Activated T-helper 2 cell treated with anti-CD3 and anti-CD28 coated beads, Interferon-gamma antibody, Interleukin-2, Interleukin-4, amounts not matched to agents 10 μg/mL and 5 μg/mL and 100 μg/mL, durations not matched to agents 14 hours and 24 hours and 36 hours (primary cell): ENCODE data around the gene TNS3. TPM values are rescaled to one million over a fixed set of nuclear protein-coding genes. Genes with fewer than 3 reads are reported as not detected.

Source experiments
- DNase-seq: peaks from one replicate; pipeline ENCODE4 v3.0.0; 2021; ENCODE audit warnings: low spot score
- H3K27ac Mint-ChIP-seq: one replicate; pipeline ENCODE4 v1.8.0; 2021; ENCODE audit warnings: mixed read lengths
- H3K27me3 Mint-ChIP-seq: one replicate; pipeline ENCODE4 v1.8.0; 2021; ENCODE audit warnings: low read depth, mixed read lengths
- H3K36me3 Mint-ChIP-seq: one replicate; pipeline ENCODE4 v1.8.0; 2021; ENCODE audit warnings: low read depth, mixed read lengths
- H3K4me1 Mint-ChIP-seq: one replicate; pipeline ENCODE4 v1.8.0; 2021; ENCODE audit warnings: low read depth, mixed read lengths
- H3K4me3 Mint-ChIP-seq: one replicate; pipeline ENCODE4 v1.8.0; 2021; ENCODE audit warnings: low read depth, mild to moderate bottlenecking, moderate library complexity, mixed read lengths
- H3K9me3 Mint-ChIP-seq: one replicate; pipeline ENCODE4 v1.8.0; 2021; ENCODE audit warnings: mixed read lengths
- intact Hi-C: fragments of 100-400 bp; cut with micrococcal nuclease; formaldehyde crosslinking; loops from one replicate; pipeline ENCODE4 v1.15.1; 2023
- total RNA-seq: library from RNA; stranded (reverse); gene quantifications from 2 replicates; pipeline ENCODE4 v1.2.3, GENCODE V29; 2022

TNS3 gene
- total RNA-seq, 1 donor from 2014 or later: 5.3 TPM

DNA sequence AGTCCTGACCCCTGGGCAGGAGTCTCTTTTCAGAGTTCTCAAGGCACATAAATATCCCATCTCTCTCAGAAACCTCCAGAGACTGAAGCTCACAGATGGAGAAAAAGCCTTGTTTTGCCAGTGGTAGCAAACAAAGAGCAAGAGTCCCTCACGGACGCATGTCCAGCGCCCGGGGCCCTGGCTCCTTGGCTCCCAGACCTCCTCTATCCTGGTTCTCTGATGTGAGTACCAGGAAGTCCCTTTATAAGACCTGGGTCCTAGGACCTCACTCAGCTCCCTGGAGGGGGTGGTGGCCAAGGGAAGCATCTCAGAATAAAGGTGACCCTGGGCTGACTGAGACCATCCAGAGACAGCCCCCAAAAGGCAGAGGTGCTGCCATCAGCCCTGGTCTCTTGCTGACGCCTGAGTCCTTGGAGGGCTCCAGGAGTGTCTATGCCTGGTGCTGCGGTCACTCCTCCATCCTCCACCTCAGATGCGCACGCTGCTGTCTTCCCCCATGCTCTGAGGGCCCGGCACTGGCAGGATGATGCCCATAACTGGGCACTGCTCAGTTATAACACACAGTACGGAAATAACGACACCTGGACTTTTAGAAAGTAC lies 221.5 kb downstream of the TNS3 start:
- H3K36me3 Mint-ChIP-seq: no peaks in the 10 kb centered on the region
- intact Hi-C loops: loop anchor here (5.0 kb wide), 2 partner anchors 33 to 93 kb away; no protein-coding TSS in a partner anchor
- no peak overlapping the region for H3K4me3 Mint-ChIP-seq
- no peaks in the 10 kb centered on the region for H3K9me3 Mint-ChIP-seq
- DNase-seq: no peak
- H3K4me1 Mint-ChIP-seq: peaks cover 5% of the 10 kb centered on the region
- H3K27me3 Mint-ChIP-seq: no peaks in the 10 kb centered on the region
- H3K27ac Mint-ChIP-seq: no peak overlapping the region

DNA sequence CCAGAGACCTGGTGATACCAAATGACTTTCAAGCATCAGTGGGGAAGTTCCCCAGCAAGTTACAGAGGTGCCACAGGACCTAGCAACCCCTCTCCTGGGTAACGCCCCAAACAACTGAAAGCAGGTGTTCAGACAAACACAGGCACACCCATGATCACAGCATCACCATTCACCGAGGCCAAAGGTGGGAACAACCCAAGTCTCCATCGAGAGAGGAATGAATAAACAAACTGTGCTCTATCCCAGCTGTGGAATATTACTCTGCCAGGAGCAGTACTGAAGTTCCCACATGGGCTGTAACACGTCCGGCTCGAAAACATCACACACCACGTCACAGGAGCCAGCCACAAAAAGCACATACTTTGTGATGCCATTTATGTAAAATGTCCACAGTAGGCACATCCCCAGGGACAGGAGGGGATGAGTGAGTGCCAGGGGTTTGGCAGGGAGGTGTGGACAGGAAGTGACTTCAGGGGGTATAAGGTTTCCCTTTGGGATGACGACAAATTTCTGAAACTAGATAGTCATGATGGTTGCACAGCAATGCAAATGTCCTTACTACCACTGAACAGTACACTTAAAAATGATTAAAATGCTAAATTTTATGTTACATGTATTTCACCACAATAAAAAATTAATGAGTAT lies 222.8 kb downstream of the TNS3 start:
- H3K36me3 Mint-ChIP-seq: no peaks in the 10 kb centered on the region
- H3K4me1 Mint-ChIP-seq: peaks cover 5% of the 10 kb centered on the region
- H3K27ac Mint-ChIP-seq: no peak overlapping the region
- intact Hi-C loops: no loop called here
- H3K4me3 Mint-ChIP-seq: no peak overlapping the region
- DNase-seq: no peak
- H3K9me3 Mint-ChIP-seq: no peaks in the 10 kb centered on the region
- no peaks in the 10 kb centered on the region for H3K27me3 Mint-ChIP-seq

- Mint-ChIP-seq H3K9me3 (no peaks in the 10 kb centered on the region), H3K4me1 (peaks cover 5% of the 10 kb centered on the region), H3K4me3 (no peak overlapping the region), H3K27me3 (no peaks in the 10 kb centered on the region), H3K27ac (no peak overlapping the region), H3K36me3 (no peaks in the 10 kb centered on the region)
- DNase-seq: no peak
- intact Hi-C loops: no loop called here
Measured at GRCh38 chr7:47358357-47358756, 223.6 kb downstream of the TNS3 start.

DNA sequence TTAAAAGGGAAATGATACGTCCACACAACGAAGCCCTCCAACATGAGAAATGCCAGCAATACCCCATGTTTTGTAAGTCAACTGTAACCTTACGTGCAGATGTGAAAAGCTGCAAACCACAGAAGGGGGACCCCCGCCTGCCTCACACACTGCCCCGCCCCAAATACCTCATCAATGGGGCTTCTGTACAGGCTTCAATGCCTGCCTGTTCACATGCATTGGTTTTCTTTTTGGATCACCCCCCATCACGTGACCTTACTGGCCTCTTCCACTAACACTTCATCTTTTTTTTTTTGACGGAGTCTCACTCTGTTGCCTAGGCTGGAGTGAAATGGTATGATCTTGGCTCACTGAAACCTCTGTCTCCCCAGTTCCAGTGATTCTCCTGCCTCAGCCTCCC lies 224.0 kb downstream of the TNS3 start:
- H3K9me3 Mint-ChIP-seq: no peaks in the 10 kb centered on the region
- no peak overlapping the region for H3K27ac Mint-ChIP-seq
- H3K4me1 Mint-ChIP-seq: peaks cover 5% of the 10 kb centered on the region
- H3K36me3 Mint-ChIP-seq: no peaks in the 10 kb centered on the region
- no peak overlapping the region for H3K4me3 Mint-ChIP-seq
- no peak for DNase-seq
- no peaks in the 10 kb centered on the region for H3K27me3 Mint-ChIP-seq
- intact Hi-C loops: no loop called here

GRCh38 chr7:47357361-47357760 lies 224.6 kb downstream of the TNS3 start:
- Mint-ChIP-seq H3K36me3 (no peaks in the 10 kb centered on the region), H3K9me3 (no peaks in the 10 kb centered on the region), H3K4me3 (no peak overlapping the region), H3K27me3 (no peaks in the 10 kb centered on the region), H3K4me1 (peaks cover 5% of the 10 kb centered on the region), H3K27ac (no peak overlapping the region)
- intact Hi-C loops: no loop called here
- no peak for DNase-seq

DNA sequence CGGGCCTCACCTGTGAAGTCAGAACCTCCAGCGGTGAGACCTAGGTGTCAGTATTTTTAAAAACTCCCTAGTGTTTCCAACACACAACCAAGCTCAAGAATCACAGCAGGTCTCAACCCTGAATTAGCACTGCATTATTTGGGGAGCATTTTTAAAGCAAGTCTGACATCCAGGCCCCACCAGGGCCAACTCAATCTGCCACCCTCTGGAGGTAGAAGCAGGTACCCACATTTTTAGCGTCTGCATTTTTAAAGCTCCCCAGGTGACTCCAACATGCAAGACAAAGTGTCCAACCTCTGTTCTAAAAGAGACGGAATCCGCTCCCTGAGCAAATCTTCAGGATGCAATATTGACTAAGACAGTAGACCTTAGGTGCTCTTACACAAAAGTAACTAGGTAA lies 225.7 kb downstream of the TNS3 start:
- intact Hi-C loops: no loop called here
- peaks cover 1% of the 10 kb centered on the region for H3K4me1 Mint-ChIP-seq
- H3K27ac Mint-ChIP-seq: no peak overlapping the region
- no peaks in the 10 kb centered on the region for H3K9me3 Mint-ChIP-seq
- DNase-seq: no peak
- H3K4me3 Mint-ChIP-seq: no peak overlapping the region
- H3K27me3 Mint-ChIP-seq: no peaks in the 10 kb centered on the region
- H3K36me3 Mint-ChIP-seq: no peaks in the 10 kb centered on the region

DNA sequence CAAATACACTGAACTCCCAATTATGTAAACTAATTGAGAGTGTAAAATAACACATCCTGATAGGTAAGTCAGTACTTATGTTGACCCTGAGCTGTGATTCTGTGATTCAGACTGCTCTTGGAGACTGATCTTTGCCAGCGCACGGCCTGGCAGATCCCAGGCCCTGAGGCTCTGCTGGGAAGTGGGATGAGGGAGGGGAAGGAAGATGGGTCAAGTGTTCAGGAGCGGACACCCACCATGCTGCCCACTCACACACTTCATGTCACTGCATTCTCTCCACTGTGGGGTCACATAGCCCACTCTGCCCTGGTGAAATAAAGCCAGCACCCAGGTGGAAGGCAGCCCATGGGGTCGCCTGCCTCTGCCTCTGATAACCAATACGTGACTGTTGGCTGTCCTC lies 226.2 kb downstream of the TNS3 start:
- H3K27ac Mint-ChIP-seq: no peak overlapping the region
- H3K4me1 Mint-ChIP-seq: no peaks in the 10 kb centered on the region
- no peaks in the 10 kb centered on the region for H3K27me3 Mint-ChIP-seq
- intact Hi-C loops: no loop called here
- H3K9me3 Mint-ChIP-seq: no peaks in the 10 kb centered on the region
- no peaks in the 10 kb centered on the region for H3K36me3 Mint-ChIP-seq
- DNase-seq: no peak
- H3K4me3 Mint-ChIP-seq: no peak overlapping the region

DNA sequence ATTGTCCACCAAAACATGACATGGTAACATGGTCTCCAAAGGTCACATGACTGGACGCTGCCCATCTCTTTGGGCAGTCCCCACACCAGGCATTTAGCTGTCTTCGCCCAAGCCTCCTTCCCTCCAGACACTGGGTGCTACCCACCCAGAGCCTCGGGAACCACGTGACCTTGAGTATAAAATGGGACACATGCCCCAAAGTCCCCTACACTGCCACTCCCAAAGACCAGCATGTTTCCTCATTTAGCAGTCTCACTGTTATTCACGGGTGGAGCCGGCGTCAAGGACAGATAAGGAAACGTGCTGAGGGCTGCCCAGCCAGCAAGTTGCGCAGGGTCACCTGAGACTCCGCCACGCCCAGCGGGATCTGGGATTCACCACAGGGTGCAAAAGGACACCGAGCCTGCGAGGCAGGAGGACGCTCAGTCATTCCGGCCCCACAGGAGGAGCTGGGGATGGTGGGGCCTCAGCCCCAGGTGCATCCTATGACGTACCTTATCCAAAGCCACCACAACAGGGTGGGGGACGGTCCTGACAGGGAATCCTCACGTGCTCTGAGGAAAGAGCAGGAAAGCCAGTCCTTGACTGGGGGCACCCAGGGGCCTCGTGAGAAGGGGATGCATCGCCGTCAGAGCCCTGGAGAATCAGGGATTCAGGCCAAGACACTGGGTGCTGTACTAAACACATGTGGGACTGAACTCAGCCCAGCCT lies 226.9 kb downstream of the TNS3 start:
- intact Hi-C loops: no loop called here
- H3K27ac Mint-ChIP-seq: no peak overlapping the region
- H3K27me3 Mint-ChIP-seq: no peaks in the 10 kb centered on the region
- H3K9me3 Mint-ChIP-seq: no peaks in the 10 kb centered on the region
- H3K4me3 Mint-ChIP-seq: no peak overlapping the region
- DNase-seq: no peak
- no peaks in the 10 kb centered on the region for H3K4me1 Mint-ChIP-seq
- H3K36me3 Mint-ChIP-seq: no peaks in the 10 kb centered on the region

DNA sequence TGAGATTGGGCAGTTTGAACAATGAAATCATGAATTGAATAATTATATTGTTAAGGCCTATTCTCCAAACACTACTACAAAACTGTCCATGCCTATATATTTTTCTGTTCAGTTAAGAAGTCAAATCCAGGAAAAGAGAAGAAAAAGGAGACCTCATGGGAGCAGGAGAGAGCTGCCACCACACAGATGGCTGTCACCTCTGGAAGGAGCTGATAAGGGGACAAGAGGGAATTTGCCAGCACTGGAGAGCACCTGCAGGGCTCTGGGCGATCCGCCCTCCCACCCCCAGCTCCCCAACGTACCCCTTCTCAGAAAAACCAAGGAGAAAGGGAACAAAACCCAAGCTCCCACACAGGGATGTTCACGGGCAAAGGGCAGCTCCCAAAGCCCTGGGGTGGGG lies 227.8 kb downstream of the TNS3 start:
- Mint-ChIP-seq H3K36me3 (no peaks in the 10 kb centered on the region), H3K27ac (no peak overlapping the region), H3K27me3 (no peaks in the 10 kb centered on the region), H3K4me3 (no peak overlapping the region), H3K9me3 (no peaks in the 10 kb centered on the region), H3K4me1 (no peaks in the 10 kb centered on the region)
- no peak for DNase-seq
- intact Hi-C loops: no loop called here

GRCh38 chr7:47352394-47352968 lies 229.4 kb downstream of the TNS3 start:
- H3K36me3 Mint-ChIP-seq: no peaks in the 10 kb centered on the region
- H3K4me1 Mint-ChIP-seq: no peaks in the 10 kb centered on the region
- no peak overlapping the region for H3K4me3 Mint-ChIP-seq
- no peaks in the 10 kb centered on the region for H3K27me3 Mint-ChIP-seq
- no peak for DNase-seq
- H3K9me3 Mint-ChIP-seq: no peaks in the 10 kb centered on the region
- no peak overlapping the region for H3K27ac Mint-ChIP-seq
- intact Hi-C loops: no loop called here

GRCh38 chr7:47351233-47352154 lies 230.4 kb downstream of the TNS3 start:
- Mint-ChIP-seq H3K27ac (no peak overlapping the region), H3K4me1 (no peaks in the 10 kb centered on the region)

DNA sequence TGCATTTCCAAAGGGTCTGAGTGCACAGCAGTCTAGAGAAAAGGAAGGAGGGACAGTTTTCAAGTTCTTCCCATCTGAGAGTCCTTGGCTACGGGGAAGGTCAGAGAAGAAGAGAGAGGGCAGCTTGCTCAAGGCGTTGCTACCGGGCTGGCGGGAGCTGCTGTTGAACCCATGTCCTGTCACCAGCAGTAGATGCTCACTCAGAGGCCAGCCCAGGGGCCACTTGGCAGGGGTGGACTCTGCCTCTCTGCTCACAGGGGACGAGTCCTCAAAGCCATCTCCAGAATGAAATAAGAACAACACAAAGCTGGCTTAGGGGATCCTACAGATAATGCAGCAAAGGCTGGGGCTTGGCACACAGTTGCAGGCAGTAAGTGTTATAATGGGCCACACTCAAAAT lies 231.5 kb downstream of the TNS3 start:
- intact Hi-C loops: no loop called here
- no peaks in the 10 kb centered on the region for H3K4me1 Mint-ChIP-seq
- no peaks in the 10 kb centered on the region for H3K9me3 Mint-ChIP-seq
- H3K4me3 Mint-ChIP-seq: no peak overlapping the region
- no peaks in the 10 kb centered on the region for H3K27me3 Mint-ChIP-seq
- no peaks in the 10 kb centered on the region for H3K36me3 Mint-ChIP-seq
- DNase-seq: no peak
- no peak overlapping the region for H3K27ac Mint-ChIP-seq

More at GRCh38 chr7:47351233-47352154, 230.4 kb downstream of the TNS3 start:
- H3K27me3 Mint-ChIP-seq: no peaks in the 10 kb centered on the region
- H3K4me3 Mint-ChIP-seq: no peak overlapping the region
- intact Hi-C loops: no loop called here
- no peaks in the 10 kb centered on the region for H3K36me3 Mint-ChIP-seq
- DNase-seq: no peak
- H3K9me3 Mint-ChIP-seq: no peaks in the 10 kb centered on the region
